Karpas-422 (cell line): ENCODE results near the gene SMARCD3. TPM values are rescaled to one million over a fixed set of nuclear protein-coding genes. Genes with fewer than 3 reads are reported as not detected.

Experiments used
- DNase-seq: peaks from one replicate; pipeline ENCODE4 v3.0.0-alpha.2; 2015
- H2AFZ ChIP-seq: fragments of 200-600 bp; sonication (generic); 2 replicates; pipeline ENCODE4 v1.6.1; 2014; ENCODE audit warnings: antibody characterized with exemption, low read length, mixed read lengths
- H3K27ac ChIP-seq: fragments of 200-600 bp; sonication (generic); 2 replicates; pipeline ENCODE4 v1.5.1; 2014; ENCODE audit warnings: mild to moderate bottlenecking, low read length, moderate library complexity
- H3K27me3 ChIP-seq: fragments of 200-600 bp; sonication (generic); 2 replicates; pipeline ENCODE4 v1.6.1; 2014; ENCODE audit warnings: low read length, mixed read lengths
- H3K36me3 ChIP-seq: fragments of 200-600 bp; sonication (generic); 2 replicates; pipeline ENCODE4 v1.6.1; 2014; ENCODE audit warnings: low read length, mixed read lengths; ENCODE audit not compliant: insufficient read depth
- H3K4me1 ChIP-seq: fragments of 200-600 bp; sonication (generic); 2 replicates; pipeline ENCODE4 v1.6.1; 2014; ENCODE audit warnings: mild to moderate bottlenecking, low read length, mixed read lengths
- H3K4me2 ChIP-seq: fragments of 200-600 bp; sonication (generic); 2 replicates; pipeline ENCODE4 v1.6.1; 2014; ENCODE audit warnings: low read length, low read depth, mild to moderate bottlenecking; ENCODE audit not compliant: poor library complexity, severe bottlenecking
- H3K4me3 ChIP-seq: fragments of 200-600 bp; sonication (generic); 2 replicates; pipeline ENCODE4 v1.5.1; 2014; ENCODE audit warnings: mild to moderate bottlenecking, antibody characterized with exemption, low read length, mixed read lengths
- H3K79me2 ChIP-seq: fragments of 200-600 bp; sonication (generic); 2 replicates; pipeline ENCODE4 v1.6.1; 2014; ENCODE audit warnings: mild to moderate bottlenecking, low read length, mixed read lengths
- H3K9ac ChIP-seq: fragments of 200-600 bp; sonication (generic); 2 replicates; pipeline ENCODE4 v1.6.0; 2014; ENCODE audit warnings: low read length
- H3K9me2 ChIP-seq: fragments of 200-600 bp; sonication (generic), shearing (Covaris generic); replicated peaks from 2 replicates; pipeline ENCODE4 v1.6.0; 2014; ENCODE audit warnings: mild to moderate bottlenecking, low read length, moderate library complexity; ENCODE audit not compliant: insufficient read depth
- H3K9me3 ChIP-seq: fragments of 300-700, 200-600 bp; sonication (generic); 2 replicates; pipeline ENCODE4 v1.6.1; 2014; ENCODE audit warnings: low read length, mixed read lengths
- H4K20me1 ChIP-seq: fragments of 200-600 bp; sonication (generic); 2 replicates; pipeline ENCODE4 v1.6.1; 2014; ENCODE audit warnings: mild to moderate bottlenecking, antibody characterized with exemption, low read length, low read depth; ENCODE audit not compliant: insufficient read depth
- total RNA-seq: library from RNA; depleted of rRNA; stranded (reverse); fragments of >200 nt; shearing (Covaris generic); gene quantifications from 2 replicates; pipeline ENCODE4 v1.2.3, GENCODE V29; 2014; ENCODE audit warnings: low replicate concordance

SMARCD3 gene
- total RNA-seq, 1 experiment from 2014 or later: 3.2 TPM

DNA sequence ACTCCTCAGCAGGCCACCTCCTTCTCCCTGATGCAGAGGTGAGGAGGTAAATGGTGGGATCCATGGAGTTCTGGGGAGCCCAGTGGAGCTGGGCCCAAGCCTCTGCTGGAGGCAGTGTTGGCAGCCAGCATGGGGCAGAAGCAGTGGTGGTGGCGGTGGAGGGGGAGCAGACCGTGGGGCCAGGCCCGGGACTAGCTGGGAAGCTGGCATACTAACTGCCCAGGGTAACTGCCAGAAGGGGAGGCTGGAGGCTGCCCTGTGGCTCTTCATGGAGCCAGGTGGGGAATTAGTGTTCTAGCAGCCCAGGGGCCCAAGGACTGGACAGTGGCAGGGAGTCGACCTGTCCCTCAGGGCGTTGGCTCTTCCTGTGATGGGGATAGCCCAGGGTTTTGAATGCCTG is 16.1 kb upstream of the SMARCD3 start:
- no peak overlapping the region for H3K27ac ChIP-seq
- no peak overlapping the region for H3K4me2 ChIP-seq
- no peaks in the 10 kb centered on the region for H3K9me3 ChIP-seq
- H3K79me2 ChIP-seq: no peaks in the 10 kb centered on the region
- H3K36me3 ChIP-seq: no peaks in the 10 kb centered on the region
- H3K27me3 ChIP-seq: no peaks in the 10 kb centered on the region
- no peaks in the 10 kb centered on the region for H3K4me1 ChIP-seq
- H3K4me3 ChIP-seq: no peak overlapping the region
- H3K9me2 ChIP-seq: no peaks in the 10 kb centered on the region
- no peak for DNase-seq
- H4K20me1 ChIP-seq: no peaks in the 10 kb centered on the region
- no peak overlapping the region for H2AFZ ChIP-seq
- no peak overlapping the region for H3K9ac ChIP-seq

GRCh38 chr7:151261529-151261928 is 13.0 kb upstream of the SMARCD3 start:
- Histone ChIP-seq H3K27me3 (no peaks in the 10 kb centered on the region), H3K36me3 (no peaks in the 10 kb centered on the region), H4K20me1 (no peaks in the 10 kb centered on the region), H3K4me3 (no peak overlapping the region), H2AFZ (no peak overlapping the region), H3K4me1 (no peaks in the 10 kb centered on the region), H3K9me2 (no peaks in the 10 kb centered on the region), H3K9ac (no peak overlapping the region), H3K27ac (no peak overlapping the region), H3K9me3 (no peaks in the 10 kb centered on the region), H3K4me2 (no peak overlapping the region), H3K79me2 (no peaks in the 10 kb centered on the region)
- no peak for DNase-seq

DNA sequence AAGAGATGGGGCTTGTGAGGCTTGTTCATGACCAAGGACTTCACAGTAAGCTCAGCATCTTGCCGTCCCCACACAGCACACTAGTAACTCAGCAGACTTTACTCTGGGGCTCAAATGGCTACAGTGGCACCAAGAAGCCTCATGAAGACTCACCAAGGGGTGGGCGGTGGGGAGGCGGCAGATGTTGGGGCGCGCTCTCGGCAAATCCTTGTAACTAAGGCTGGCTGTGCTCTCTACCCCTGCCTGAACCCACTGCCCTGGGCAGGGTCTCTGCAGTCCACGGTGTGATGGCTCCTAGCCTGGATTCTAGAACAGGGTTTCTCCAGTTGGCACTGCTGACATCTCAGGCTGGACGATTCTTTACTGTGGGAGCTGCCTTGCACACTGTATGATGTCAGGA is 12.4 kb upstream of the SMARCD3 start:
- H3K4me1 ChIP-seq: no peaks in the 10 kb centered on the region
- H3K27me3 ChIP-seq: no peaks in the 10 kb centered on the region
- no peaks in the 10 kb centered on the region for H3K79me2 ChIP-seq
- H3K27ac ChIP-seq: no peak overlapping the region
- no peaks in the 10 kb centered on the region for H3K9me3 ChIP-seq
- no peak overlapping the region for H3K4me2 ChIP-seq
- H3K4me3 ChIP-seq: no peak overlapping the region
- no peak for DNase-seq
- no peaks in the 10 kb centered on the region for H4K20me1 ChIP-seq
- no peaks in the 10 kb centered on the region for H3K9me2 ChIP-seq
- H3K9ac ChIP-seq: no peak overlapping the region
- no peak overlapping the region for H2AFZ ChIP-seq
- no peaks in the 10 kb centered on the region for H3K36me3 ChIP-seq

- Histone ChIP-seq H3K9me3 (no peaks in the 10 kb centered on the region), H3K36me3 (no peaks in the 10 kb centered on the region), H3K4me2 (no peak overlapping the region), H3K79me2 (no peaks in the 10 kb centered on the region), H3K9me2 (no peaks in the 10 kb centered on the region), H3K27me3 (no peaks in the 10 kb centered on the region), H3K27ac (no peak overlapping the region), H3K9ac (no peak overlapping the region), H4K20me1 (no peaks in the 10 kb centered on the region), H2AFZ (no peak overlapping the region), H3K4me3 (no peak overlapping the region), H3K4me1 (no peaks in the 10 kb centered on the region)
- no peak for DNase-seq
Measured at GRCh38 chr7:151260471-151260870, 12.0 kb upstream of the SMARCD3 start.

- Histone ChIP-seq H3K4me2 (no peak overlapping the region), H4K20me1 (no peaks in the 10 kb centered on the region), H3K27me3 (no peaks in the 10 kb centered on the region), H3K27ac (no peak overlapping the region), H3K9me2 (no peaks in the 10 kb centered on the region), H3K79me2 (no peaks in the 10 kb centered on the region), H3K9me3 (no peaks in the 10 kb centered on the region), H3K4me3 (no peak overlapping the region), H2AFZ (no peak overlapping the region), H3K36me3 (no peaks in the 10 kb centered on the region), H3K4me1 (no peaks in the 10 kb centered on the region), H3K9ac (no peak overlapping the region)
- no peak for DNase-seq
Measured at GRCh38 chr7:151257990-151258389, 9.5 kb upstream of the SMARCD3 start.

DNA sequence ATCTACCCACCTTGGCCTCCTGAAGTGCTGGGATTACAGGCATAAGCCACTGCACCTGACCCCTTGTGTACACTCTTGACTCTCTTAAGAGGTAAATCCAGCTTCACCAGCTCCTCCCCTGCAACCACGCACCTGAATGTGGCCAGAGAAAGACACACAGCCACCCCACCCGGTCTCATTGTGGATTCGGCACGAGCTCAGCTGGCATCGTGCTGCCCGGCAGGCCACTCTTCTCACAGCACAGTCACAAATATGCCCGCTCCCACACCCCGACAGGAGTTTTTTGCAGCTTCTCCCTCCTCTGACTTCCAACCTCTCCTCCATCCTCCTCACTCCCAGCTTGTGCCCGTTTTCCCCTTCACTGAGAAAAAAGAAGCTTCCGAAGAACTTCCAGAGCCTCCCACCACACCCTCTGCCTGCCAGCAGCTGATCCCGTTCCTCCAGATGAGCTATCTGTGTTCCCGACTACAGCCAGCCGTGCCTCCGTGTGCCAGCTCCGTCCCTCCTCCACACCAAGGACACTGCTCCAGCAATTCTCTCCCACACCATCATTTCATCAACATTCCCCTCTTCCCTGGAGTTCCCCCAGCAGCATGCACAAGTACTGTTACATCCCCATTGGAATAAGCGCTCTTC is 8.0 kb upstream of the SMARCD3 start:
- no peak overlapping the region for H3K27ac ChIP-seq
- no peak overlapping the region for H2AFZ ChIP-seq
- H3K4me3 ChIP-seq: no peak overlapping the region
- no peaks in the 10 kb centered on the region; the same call in 1 of the 2 replicates for H3K4me1 ChIP-seq
- H3K9me3 ChIP-seq: no peaks in the 10 kb centered on the region
- H3K9ac ChIP-seq: no peak overlapping the region
- H3K9me2 ChIP-seq: no peaks in the 10 kb centered on the region
- no peaks in the 10 kb centered on the region for H3K79me2 ChIP-seq
- no peak for DNase-seq
- no peaks in the 10 kb centered on the region for H3K36me3 ChIP-seq
- H4K20me1 ChIP-seq: no peaks in the 10 kb centered on the region
- no peaks in the 10 kb centered on the region for H3K27me3 ChIP-seq
- H3K4me2 ChIP-seq: no peak overlapping the region

DNA sequence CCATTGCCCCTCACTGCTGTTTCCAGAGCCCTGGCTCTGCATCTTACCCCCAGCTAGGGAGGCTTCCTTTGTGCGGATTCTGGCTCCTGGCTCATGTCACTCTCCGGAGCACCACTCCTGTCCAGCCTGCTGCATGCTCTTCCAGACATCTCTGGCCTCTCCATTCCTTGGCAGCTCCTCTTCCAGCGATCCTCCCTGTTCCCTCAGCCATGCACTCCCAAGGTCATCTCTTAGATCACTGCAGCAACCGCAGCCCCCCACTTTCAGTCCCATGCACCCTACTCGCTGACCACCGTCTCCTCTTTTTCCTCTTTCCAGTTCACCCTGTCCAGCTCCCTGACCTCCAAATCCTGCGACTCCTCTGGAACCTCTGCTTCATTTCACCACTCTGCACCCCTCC is 6.9 kb upstream of the SMARCD3 start:
- Histone ChIP-seq H3K9me2 (no peaks in the 10 kb centered on the region), H3K27me3 (no peaks in the 10 kb centered on the region), H3K4me2 (no peak overlapping the region), H4K20me1 (no peaks in the 10 kb centered on the region), H3K4me3 (no peak overlapping the region), H3K4me1 (peaks cover 5% of the 10 kb centered on the region), H3K79me2 (no peaks in the 10 kb centered on the region), H3K27ac (no peak overlapping the region), H3K9me3 (no peaks in the 10 kb centered on the region), H3K36me3 (no peaks in the 10 kb centered on the region), H3K9ac (no peak overlapping the region), H2AFZ (no peak overlapping the region)
- no peak for DNase-seq

GRCh38 chr7:151254851-151255250 is 6.4 kb upstream of the SMARCD3 start:
- Histone ChIP-seq H3K27me3 (no peaks in the 10 kb centered on the region), H3K9ac (no peak overlapping the region), H3K36me3 (no peaks in the 10 kb centered on the region), H3K9me2 (no peaks in the 10 kb centered on the region), H3K9me3 (no peaks in the 10 kb centered on the region), H3K4me1 (peaks cover 5% of the 10 kb centered on the region), H3K4me2 (no peak overlapping the region), H3K27ac (no peak overlapping the region), H4K20me1 (no peaks in the 10 kb centered on the region), H3K79me2 (no peaks in the 10 kb centered on the region), H2AFZ (no peak overlapping the region), H3K4me3 (no peak overlapping the region)
- DNase-seq: no peak

DNA sequence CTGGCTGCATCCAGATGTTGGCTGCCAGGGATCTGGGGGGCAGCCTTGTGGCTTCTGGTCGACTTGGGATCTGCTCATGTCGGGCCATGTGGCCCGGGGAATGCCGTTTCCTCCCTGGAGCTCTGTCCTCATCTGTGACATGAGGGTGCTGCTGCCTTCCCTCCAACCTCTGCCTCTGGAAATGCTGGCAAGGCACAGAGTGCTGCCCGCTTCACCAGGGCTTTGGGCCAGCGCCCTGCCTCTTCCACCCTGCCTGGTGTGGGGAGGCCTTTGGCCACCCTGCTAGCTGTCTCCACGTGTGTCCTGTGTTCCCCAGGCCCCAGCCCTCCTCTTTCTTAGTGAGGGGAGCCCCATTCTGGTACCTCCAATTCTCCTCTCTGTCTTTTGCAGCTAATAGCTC is 5.8 kb upstream of the SMARCD3 start:
- no peaks in the 10 kb centered on the region for H3K79me2 ChIP-seq
- no peak overlapping the region for H3K4me3 ChIP-seq
- no peaks in the 10 kb centered on the region for H3K36me3 ChIP-seq
- no peak overlapping the region for H2AFZ ChIP-seq
- no peaks in the 10 kb centered on the region for H4K20me1 ChIP-seq
- no peaks in the 10 kb centered on the region for H3K27me3 ChIP-seq
- peaks cover 7% of the 10 kb centered on the region for H3K4me1 ChIP-seq
- H3K9me3 ChIP-seq: no peaks in the 10 kb centered on the region
- no peak overlapping the region for H3K27ac ChIP-seq
- H3K4me2 ChIP-seq: no peak overlapping the region
- no peak for DNase-seq
- no peaks in the 10 kb centered on the region for H3K9me2 ChIP-seq
- H3K9ac ChIP-seq: no peak overlapping the region
